ENCODE data around the gene DEXI. TPM values are rescaled to one million over a fixed set of nuclear protein-coding genes. Genes with fewer than 3 reads are reported as not detected.

The DEXI gene
- total and polyA plus RNA-seq, 9 of the 15 experiments (the other 6 are each of a cell fraction or from before 2014, with no cell fraction given): 2.9 to 40.1 (median 22.0) TPM

DNA sequence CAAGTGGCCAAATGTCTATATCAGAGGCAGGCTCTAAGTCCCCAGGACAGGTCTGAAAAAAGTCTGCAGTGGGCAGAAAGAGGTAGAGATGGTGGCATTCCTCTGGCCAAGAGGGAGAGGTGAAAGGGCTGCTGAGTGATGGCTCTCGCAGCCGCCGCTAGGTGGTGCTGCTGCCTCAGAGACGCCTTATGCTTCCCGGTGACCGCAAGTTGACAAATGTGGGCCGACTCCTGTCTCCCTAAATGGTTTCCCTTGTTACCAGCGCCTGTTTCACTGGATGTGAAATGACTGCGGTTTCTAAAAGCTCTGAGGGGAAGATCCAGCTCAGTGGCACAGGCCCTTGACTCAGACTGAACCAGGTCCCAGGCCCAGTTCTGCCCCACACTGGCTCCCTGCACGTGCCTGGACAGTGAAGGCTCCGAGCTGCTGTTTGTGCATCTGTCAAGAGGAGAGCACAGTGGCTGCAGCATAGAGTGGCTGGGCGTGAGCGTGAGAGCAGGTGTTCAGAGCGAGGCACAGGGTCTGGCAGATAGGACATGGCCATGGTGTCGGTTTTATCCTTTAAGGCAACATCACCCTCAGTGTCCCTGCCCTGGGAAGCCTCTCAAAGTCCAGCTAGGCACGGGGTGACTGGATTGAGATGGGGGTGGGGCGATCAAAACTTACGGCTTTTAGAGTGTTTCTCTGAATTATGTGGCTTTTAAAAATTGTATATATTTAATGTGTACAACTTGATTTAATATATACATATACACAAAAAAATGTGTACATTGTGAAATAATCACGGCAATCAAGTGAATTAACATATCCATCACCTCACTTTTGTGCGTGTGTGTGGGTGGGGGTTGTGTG is 22.0 kb upstream of the DEXI start:
- Histone ChIP-seq H3K27ac (ENCODE audit: extremely low read depth, low read depth, low read length) (no peak overlapping the region), H4K20me1 (replicated peaks; ENCODE audit: control insufficient read depth, insufficient read depth, low read length) (peaks cover 3% of the 10 kb centered on the region), H3K27me3 (ENCODE audit: control insufficient read depth in 2 of 2, insufficient read depth in 2 of 2, low read length in 2 of 2) (no peaks in the 10 kb centered on the region), H2AFZ (ENCODE audit: low read depth, low read length) (peak overlapping the region; percentile 14; the same call in 1 of the 2 replicates), H3K9me1 (ENCODE audit: control insufficient read depth, insufficient read depth, low read length) (no peaks in the 10 kb centered on the region), H3K9me3 (replicated peaks; ENCODE audit: control insufficient read depth, insufficient read depth, low read depth, low read length) (no peaks in the 10 kb centered on the region), H3K4me1 (replicated peaks in 1 of 2; ENCODE audit: control insufficient read depth in 2 of 2, insufficient read depth in 2 of 2, low read length in 2 of 2) (peaks cover 16 to 18% of the 10 kb centered on the region in 2 experiments; a peak in 4 of 5 replicates), H3K9ac (ENCODE audit: insufficient read depth in 1 of 2, low read depth in 2 of 2, low read length in 2 of 2) (peak overlapping the region in 1 of 2 experiments; percentile 47; a peak in 2 of 4 replicates), H3K4me3 (no peak overlapping the region), H3K4me2 (ENCODE audit: insufficient read depth, low read length) (peak overlapping the region; percentile 56), H3K36me3 (ENCODE audit: control insufficient read depth, insufficient read depth, low read length) (peaks cover 47% of the 10 kb centered on the region), H3K79me2 (ENCODE audit: control insufficient read depth, insufficient read depth, low read length) (peaks cover 3% of the 10 kb centered on the region; the same call in 2 of the 3 replicates)
- in situ Hi-C loops (cut with MboI): loop anchor here (25.0 kb wide), 2 partner anchors 573 to 698 kb away; partner anchors contain the start of gene SNN
- ATAC-seq (peak; percentile 96), DNase-seq (ENCODE audit: extremely low read depth in 1 of 4, low spot score in 3 of 4) (peak; percentile 78 to 88 (median 78)), FAIRE-seq (peak; percentile 87)
- WGBS (ENCODE audit: insufficient coverage, low coverage, missing lambda C conversion rate): 31% methylated on average over 20 of the region's 20 CpGs
- POLR2A ChIA-PET: interaction anchor here (0.6 to 2.0 kb wide), 7 partner anchors 8 to 538 kb away, joined by 3 to 17 read pairs (median 3); partner anchors contain the start of gene SOCS1
- BruUV-seq (replicated peaks): no TSS peak
- intact Hi-C loops (cut with micrococcal nuclease): loop anchor here (2.0 kb wide), 1 partner anchor 441 kb away; no protein-coding TSS in a partner anchor
- CTCF ChIA-PET (ENCODE audit: low intra/inter-chr PET ratio): interaction anchor here (0.6 to 1.8 kb wide), 8 partner anchors 10 to 751 kb away, joined by 3 to 8 read pairs (median 4); partner anchors contain the start of gene SOCS1
- TF ChIP-seq RUNX1 (IDR thresholded peaks at IDR 0.05; ENCODE audit: low read depth) (no peak), ZFP30 (CRISPR knock-in tag; IDR thresholded peaks at IDR 0.05; ENCODE audit: borderline replicate concordance) (no peak), TCF7L2 (IDR thresholded peaks at IDR 0.05; ENCODE audit: low read depth, low read length) (no peak), CC2D1A (IDR thresholded peaks at IDR 0.05) (peak; percentile 45; the same call in 1 of the 2 replicates), MEIS2 (IDR thresholded peaks at IDR 0.05; ENCODE audit: partially characterized antibody) (peak; percentile 78), SETDB1 (IDR thresholded peaks at IDR 0.05; ENCODE audit: low read length) (no peak), HLTF (IDR thresholded peaks at IDR 0.05) (0 out of 2 replicates have a peak, but pooled peaks have one; percentile 24), SLC30A9 (CRISPR knock-in tag; IDR thresholded peaks at IDR 0.05) (no peak), NFIX (CRISPR knock-in tag; IDR thresholded peaks at IDR 0.05; ENCODE audit: low read depth) (peak; percentile 25; the same call in 1 of the 2 replicates), NFRKB (IDR thresholded peaks at IDR 0.05; ENCODE audit: low read depth) (no peak), HNRNPLL (IDR thresholded peaks at IDR 0.05; ENCODE audit: low read depth, low read length, poor library complexity, severe bottlenecking) (no peak), BRCA1 (IDR thresholded peaks at IDR 0.05) (no peak), BRCA1 (CRISPR knock-in tag; IDR thresholded peaks at IDR 0.05) (no peak)
- TF ChIP-seq, protein P1, sequence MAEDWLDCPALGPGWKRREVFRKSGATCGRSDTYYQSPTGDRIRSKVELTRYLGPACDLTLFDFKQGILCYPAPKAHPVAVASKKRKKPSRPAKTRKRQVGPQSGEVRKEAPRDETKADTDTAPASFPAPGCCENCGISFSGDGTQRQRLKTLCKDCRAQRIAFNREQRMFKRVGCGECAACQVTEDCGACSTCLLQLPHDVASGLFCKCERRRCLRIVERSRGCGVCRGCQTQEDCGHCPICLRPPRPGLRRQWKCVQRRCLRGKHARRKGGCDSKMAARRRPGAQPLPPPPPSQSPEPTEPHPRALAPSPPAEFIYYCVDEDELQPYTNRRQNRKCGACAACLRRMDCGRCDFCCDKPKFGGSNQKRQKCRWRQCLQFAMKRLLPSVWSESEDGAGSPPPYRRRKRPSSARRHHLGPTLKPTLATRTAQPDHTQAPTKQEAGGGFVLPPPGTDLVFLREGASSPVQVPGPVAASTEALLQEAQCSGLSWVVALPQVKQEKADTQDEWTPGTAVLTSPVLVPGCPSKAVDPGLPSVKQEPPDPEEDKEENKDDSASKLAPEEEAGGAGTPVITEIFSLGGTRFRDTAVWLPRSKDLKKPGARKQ (CRISPR knock-in tag; IDR thresholded peaks at IDR 0.05): no peak
- TF ChIP-seq, protein P2, sequence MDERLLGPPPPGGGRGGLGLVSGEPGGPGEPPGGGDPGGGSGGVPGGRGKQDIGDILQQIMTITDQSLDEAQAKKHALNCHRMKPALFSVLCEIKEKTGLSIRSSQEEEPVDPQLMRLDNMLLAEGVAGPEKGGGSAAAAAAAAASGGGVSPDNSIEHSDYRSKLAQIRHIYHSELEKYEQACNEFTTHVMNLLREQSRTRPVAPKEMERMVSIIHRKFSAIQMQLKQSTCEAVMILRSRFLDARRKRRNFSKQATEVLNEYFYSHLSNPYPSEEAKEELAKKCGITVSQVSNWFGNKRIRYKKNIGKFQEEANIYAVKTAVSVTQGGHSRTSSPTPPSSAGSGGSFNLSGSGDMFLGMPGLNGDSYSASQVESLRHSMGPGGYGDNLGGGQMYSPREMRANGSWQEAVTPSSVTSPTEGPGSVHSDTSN (CRISPR knock-in tag; IDR thresholded peaks at IDR 0.05; ENCODE audit: low read depth): no peak
- TF ChIP-seq, protein P2 (tag; conservative IDR thresholded peaks at IDR 0.05; ENCODE audit: low read depth): peak; percentile 45; the same call in 1 of the 2 replicates

All from K562 (cell line).